Esophagus squamous epithelium (tissue), 4 donors: ENCODE data around the gene SLC26A3.

ENCODE experiments used
- CTCF ChIP-seq, 6 experiments: fragments of 450-650 bp in 4 of 6; fragments of 200-600 bp in 2 of 6; sonication (generic) in 2 of 6; IDR thresholded peaks; one replicate each; pipeline ENCODE4 v1.5.1; 2016 to 2019; ENCODE audit warnings: antibody characterized with exemption in 6 of 6, mild to moderate bottlenecking in 4 of 6, moderate library complexity in 4 of 6
- POLR2A ChIP-seq, 4 donors: fragments of 450-650 bp; IDR thresholded peaks; one replicate each; pipeline ENCODE4 v1.6.1; 2017; ENCODE audit warnings: antibody characterized with exemption in 4 of 4, mild to moderate bottlenecking in 4 of 4, moderate library complexity in 3 of 4

GRCh38 chr7:107715531-107715930, 87.5 kb downstream of the SLC26A3 start:
- TF ChIP-seq POLR2A (IDR thresholded peaks at IDR 0.05) = no peak
- TF ChIP-seq CTCF (IDR thresholded peaks at IDR 0.05) = no peak
